Thoracic aorta (tissue), 2 donors: ENCODE measurements around the gene TMEM39A. TPM values are rescaled to one million over a fixed set of nuclear protein-coding genes. Genes with fewer than 3 reads are reported as not detected.

Experiments used
- ATAC-seq: fragments of 150-250 bp; one replicate; pipeline ENCODE4 v1.8.0; 2017; ENCODE audit warnings: low read depth; ENCODE audit not compliant: insufficient number of reproducible peaks, low FRiP score
- DNase-seq: peaks from one replicate; pipeline ENCODE4 v3.0.0-alpha.2; 2020; ENCODE audit warnings: low spot score
- H3K27ac ChIP-seq, 2 donors: fragments of 200-600 bp; sonication (generic); 1 replicate in 1 of 2; 2 replicates in 1 of 2; pipeline ENCODE4 v1.5.1; 2016; ENCODE audit warnings: mild to moderate bottlenecking in 2 of 2, moderate library complexity in 2 of 2
- H3K27me3 ChIP-seq: fragments of 200-600 bp; sonication (generic); replicated peaks from 2 replicates; pipeline ENCODE4 v1.6.0; 2016; ENCODE audit warnings: mild to moderate bottlenecking; ENCODE audit not compliant: insufficient read depth
- H3K36me3 ChIP-seq: fragments of 200-600 bp; sonication (generic); one replicate; pipeline ENCODE4 v1.5.1; 2016
- H3K4me1 ChIP-seq, 2 donors: fragments of 200-600 bp; sonication (generic); 1 replicate in 1 of 2; 2 replicates in 1 of 2; pipeline versions ENCODE4 v1.5.1 to v1.6.0; 2016; ENCODE audit warnings: low read depth in 2 of 2, mild to moderate bottlenecking in 1 of 2; ENCODE audit not compliant: control insufficient read depth in 1 of 2
- H3K4me3 ChIP-seq: fragments of 200-600 bp; sonication (generic); 2 replicates; pipeline ENCODE4 v1.5.1; 2016; ENCODE audit warnings: mild to moderate bottlenecking
- H3K9me3 ChIP-seq: fragments of 200-600 bp; sonication (generic); 2 replicates; pipeline ENCODE4 v1.5.1; 2016
- total RNA-seq, 2 donors: library from RNA; depleted of rRNA; stranded (reverse); fragments of >200 nt; gene quantifications; one replicate each; pipeline versions ENCODE4 v1.1.0 to v1.2.3, GENCODE V29; 2016
- TF ChIP-seq, protein P1 (sequence below): fragments of 200-600 bp; sonication (generic); IDR thresholded peaks from one replicate; pipeline ENCODE4 v1.5.1; 2019; ENCODE audit warnings: antibody characterized with exemption

The TMEM39A gene
- total RNA-seq, 2 donors from 2014 or later, result 34.3 to 43.7 TPM

DNA sequence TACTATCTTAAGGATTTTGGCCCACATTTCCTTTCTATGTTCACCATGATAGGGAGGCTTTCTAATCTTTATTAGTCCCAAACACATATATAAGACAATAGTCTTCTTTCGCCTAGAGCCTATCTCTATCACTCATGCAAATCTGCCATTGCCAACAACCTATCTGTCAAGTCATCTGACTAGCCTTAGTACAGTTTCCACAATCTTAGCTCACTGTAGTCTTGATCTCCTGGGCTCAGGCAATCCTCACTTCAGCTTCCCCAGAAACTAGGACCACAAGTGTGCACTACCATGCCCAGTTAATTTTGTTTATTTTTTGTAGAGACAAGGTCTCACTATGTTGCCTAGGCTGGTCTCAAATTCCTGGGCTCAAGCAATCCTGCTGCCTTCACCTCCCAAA, 6.9 kb downstream of the TMEM39A start:
- no peaks in the 10 kb centered on the region for H3K9me3 ChIP-seq
- H3K36me3 ChIP-seq, result peaks cover 20% of the 10 kb centered on the region
- TF ChIP-seq, protein P1, sequence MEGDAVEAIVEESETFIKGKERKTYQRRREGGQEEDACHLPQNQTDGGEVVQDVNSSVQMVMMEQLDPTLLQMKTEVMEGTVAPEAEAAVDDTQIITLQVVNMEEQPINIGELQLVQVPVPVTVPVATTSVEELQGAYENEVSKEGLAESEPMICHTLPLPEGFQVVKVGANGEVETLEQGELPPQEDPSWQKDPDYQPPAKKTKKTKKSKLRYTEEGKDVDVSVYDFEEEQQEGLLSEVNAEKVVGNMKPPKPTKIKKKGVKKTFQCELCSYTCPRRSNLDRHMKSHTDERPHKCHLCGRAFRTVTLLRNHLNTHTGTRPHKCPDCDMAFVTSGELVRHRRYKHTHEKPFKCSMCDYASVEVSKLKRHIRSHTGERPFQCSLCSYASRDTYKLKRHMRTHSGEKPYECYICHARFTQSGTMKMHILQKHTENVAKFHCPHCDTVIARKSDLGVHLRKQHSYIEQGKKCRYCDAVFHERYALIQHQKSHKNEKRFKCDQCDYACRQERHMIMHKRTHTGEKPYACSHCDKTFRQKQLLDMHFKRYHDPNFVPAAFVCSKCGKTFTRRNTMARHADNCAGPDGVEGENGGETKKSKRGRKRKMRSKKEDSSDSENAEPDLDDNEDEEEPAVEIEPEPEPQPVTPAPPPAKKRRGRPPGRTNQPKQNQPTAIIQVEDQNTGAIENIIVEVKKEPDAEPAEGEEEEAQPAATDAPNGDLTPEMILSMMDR, result no peak
- H3K27me3 ChIP-seq, result no peaks in the 10 kb centered on the region
- DNase-seq, result no peak
- H3K4me3 ChIP-seq, result no peak overlapping the region
- H3K4me1 ChIP-seq, result peaks cover 16 to 26% of the 10 kb centered on the region in 2 donors
- H3K27ac ChIP-seq, result no peak overlapping the region
- no peak for ATAC-seq

DNA sequence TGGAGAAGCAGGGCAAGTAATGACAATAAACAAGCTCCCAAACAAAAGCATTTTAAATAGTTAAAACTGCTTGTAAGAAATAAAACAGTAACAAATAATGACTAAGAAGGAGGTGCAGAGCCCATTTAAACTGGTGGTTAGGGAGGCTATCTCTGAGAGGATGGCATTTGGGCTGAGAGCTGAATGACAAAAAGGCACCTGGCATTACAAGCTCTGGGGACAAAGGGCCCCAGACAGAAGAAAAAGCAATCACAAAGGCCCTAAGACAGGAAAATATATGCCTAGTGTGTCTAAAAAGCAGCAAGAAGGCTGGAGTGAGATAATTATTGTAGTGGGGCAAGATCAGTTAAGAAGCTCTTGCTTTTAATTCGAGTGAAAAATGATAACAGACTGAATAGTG, 9.6 kb downstream of the TMEM39A start:
- Histone ChIP-seq H3K27ac (no peak overlapping the region), H3K4me3 (no peak overlapping the region), H3K4me1 (peaks cover 0 to 9% of the 10 kb centered on the region in 2 donors), H3K9me3 (no peaks in the 10 kb centered on the region), H3K36me3 (peaks cover 37% of the 10 kb centered on the region), H3K27me3 (no peaks in the 10 kb centered on the region)
- no peak for ATAC-seq
- DNase-seq, result no peak
- TF ChIP-seq, protein P1, result no peak

DNA sequence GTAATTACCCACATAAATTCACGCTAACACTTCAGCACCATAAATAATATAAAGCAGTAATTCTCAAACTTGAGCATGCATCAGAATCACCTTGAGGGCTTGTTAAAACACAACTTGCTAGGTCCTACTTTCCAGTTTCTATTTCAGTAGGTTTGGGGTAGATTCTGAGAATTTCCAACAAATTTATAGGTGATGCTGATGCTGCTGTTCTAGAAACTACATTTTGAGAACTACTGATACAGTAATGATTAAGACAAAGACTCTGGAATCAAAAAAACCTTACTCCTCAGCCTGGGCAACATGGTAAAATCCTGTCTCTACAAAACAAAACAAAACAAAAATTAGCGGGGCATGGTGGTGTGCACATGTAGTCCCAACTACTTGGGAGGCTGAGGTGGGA, 18.8 kb downstream of the TMEM39A start:
- H3K4me3 ChIP-seq, result no peak overlapping the region
- ATAC-seq (no peak), DNase-seq (no peak)
- H3K27me3 ChIP-seq, result no peaks in the 10 kb centered on the region
- H3K36me3 ChIP-seq, result peaks cover 55% of the 10 kb centered on the region
- H3K4me1 ChIP-seq, result no peaks in the 10 kb centered on the region
- no peaks in the 10 kb centered on the region for H3K9me3 ChIP-seq
- H3K27ac ChIP-seq, result no peak overlapping the region
- TF ChIP-seq, protein P1, result no peak

DNA sequence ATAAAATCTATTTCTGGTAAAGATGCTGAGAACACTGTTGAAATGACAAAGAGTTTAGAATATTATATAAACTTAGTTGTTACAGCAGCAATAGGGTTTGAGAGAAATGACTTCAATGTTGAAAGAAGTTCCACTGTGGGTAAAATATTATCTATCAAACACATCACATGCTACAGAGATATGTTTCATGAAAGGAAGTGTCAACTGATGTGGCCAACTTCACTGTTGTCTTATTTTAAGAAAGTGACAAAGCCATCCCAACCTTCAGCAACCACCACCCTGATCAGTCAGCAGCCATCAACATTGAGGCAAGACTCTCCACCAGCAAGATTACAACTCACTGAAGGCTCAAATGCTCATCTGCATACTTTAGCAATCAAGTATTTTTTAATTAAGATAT, 20.2 kb downstream of the TMEM39A start:
- Histone ChIP-seq H3K36me3 (peaks cover 44% of the 10 kb centered on the region), H3K9me3 (no peaks in the 10 kb centered on the region), H3K27ac (no peak overlapping the region), H3K4me1 (no peaks in the 10 kb centered on the region), H3K27me3 (no peaks in the 10 kb centered on the region), H3K4me3 (no peak overlapping the region)
- DNase-seq (no peak), ATAC-seq (no peak)
- TF ChIP-seq, protein P1, result no peak

DNA sequence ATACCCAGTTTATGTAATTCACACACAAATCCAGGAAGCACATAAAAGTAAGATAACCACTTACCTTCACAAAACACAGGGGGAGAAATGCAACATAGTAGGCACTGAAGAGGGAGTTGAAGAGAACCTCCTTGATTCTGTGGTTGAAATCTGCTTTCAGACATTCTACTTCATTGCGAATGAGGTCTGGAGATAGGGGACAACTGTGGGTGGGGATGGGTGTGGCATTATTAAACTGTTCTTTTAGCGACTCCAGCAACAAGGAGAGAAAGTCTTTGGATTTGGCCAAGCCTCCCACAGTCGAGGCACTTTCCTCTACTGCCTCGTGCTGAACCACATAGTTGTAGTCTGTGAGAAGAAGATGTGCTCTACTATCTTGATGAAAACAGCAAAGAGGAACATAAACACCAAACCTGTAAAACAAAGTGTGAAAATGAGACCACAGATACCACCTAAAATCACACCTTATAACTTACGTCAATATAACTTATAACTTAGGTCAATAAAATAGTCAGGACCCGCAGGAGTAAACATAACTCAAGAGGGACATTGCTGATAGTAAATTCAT, 25.6 kb downstream of the TMEM39A start:
- H3K4me1 ChIP-seq, result no peaks in the 10 kb centered on the region
- DNase-seq, result no peak
- no peaks in the 10 kb centered on the region for H3K27me3 ChIP-seq
- no peaks in the 10 kb centered on the region for H3K9me3 ChIP-seq
- H3K36me3 ChIP-seq, result peaks cover 58% of the 10 kb centered on the region
- H3K4me3 ChIP-seq, result no peak overlapping the region
- no peak for ATAC-seq
- TF ChIP-seq, protein P1, result no peak
- H3K27ac ChIP-seq, result no peak overlapping the region
